ENCODE results near the gene KLK3.
"Not testable (repeated sequence)": the region's sequence is repeated elsewhere in the genome, so short reads cannot be mapped to it uniquely, and the experiment has no call there.

The KLK3 gene

GRCh38 chr19:50874211-50874610 lies 19.5 kb downstream of the KLK3 start:
- Mint-ChIP-seq H3K9me3 (no peaks in the 10 kb centered on the region), H3K36me3 (no peaks in the 10 kb centered on the region), H3K27ac (no peak overlapping the region), H3K4me3 (no peak overlapping the region), H3K4me1 (no peaks in the 10 kb centered on the region)
- no peak for DNase-seq (ENCODE audit: low spot score in 2 of 2)
- ATAC-seq: no peak

DNA sequence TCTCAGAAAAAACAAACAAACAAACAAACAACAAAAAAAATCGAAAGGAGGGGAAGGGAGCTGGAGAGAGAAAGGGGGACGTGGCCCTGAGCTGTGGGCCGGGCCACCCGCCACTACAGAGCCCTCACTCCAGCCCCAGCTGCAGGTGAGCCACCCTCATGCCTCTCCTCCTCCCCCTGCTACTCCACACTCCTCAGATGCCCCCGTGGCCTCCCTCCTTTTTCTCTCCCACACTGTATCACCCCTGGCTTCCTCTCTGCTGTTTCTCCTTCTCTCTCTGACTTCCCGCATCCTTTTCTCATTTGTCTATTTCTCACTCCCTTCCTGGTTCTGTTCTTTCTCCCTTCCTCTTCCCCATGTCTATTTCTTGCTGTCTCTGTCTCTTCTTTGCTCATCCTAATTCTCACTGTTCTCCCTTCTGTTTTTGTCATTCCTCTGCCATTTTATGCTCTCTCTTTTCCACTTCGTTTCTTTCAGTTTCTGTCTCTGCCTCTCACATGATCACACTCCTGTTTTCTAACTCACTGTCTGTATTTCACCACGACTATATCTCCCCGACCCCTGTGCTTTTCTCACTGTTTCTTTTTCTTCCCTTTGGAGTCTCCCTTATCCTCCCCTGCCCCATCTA lies 21.2 kb downstream of the KLK3 start:
- H3K36me3 Mint-ChIP-seq: no peaks in the 10 kb centered on the region
- no peak for ATAC-seq
- H3K4me1 Mint-ChIP-seq: no peaks in the 10 kb centered on the region
- H3K4me3 Mint-ChIP-seq: no peak overlapping the region
- H3K27ac Mint-ChIP-seq: no peak overlapping the region
- no peak for DNase-seq (ENCODE audit: low spot score in 2 of 2)
- H3K9me3 Mint-ChIP-seq: no peaks in the 10 kb centered on the region

DNA sequence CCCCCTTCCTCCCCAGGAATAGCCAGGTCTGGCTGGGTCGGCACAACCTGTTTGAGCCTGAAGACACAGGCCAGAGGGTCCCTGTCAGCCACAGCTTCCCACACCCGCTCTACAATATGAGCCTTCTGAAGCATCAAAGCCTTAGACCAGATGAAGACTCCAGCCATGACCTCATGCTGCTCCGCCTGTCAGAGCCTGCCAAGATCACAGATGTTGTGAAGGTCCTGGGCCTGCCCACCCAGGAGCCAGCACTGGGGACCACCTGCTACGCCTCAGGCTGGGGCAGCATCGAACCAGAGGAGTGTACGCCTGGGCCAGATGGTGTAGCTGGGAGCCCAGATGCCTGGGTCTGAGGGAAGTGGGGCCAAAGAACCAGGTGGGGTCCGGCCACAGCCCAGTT lies 21.7 kb downstream of the KLK3 start:
- Mint-ChIP-seq H3K9me3 (no peaks in the 10 kb centered on the region), H3K27ac (no peak overlapping the region), H3K4me1 (no peaks in the 10 kb centered on the region), H3K36me3 (no peaks in the 10 kb centered on the region), H3K4me3 (no peak overlapping the region)
- ATAC-seq (no peak), DNase-seq (ENCODE audit: low spot score in 2 of 2) (no peak)

DNA sequence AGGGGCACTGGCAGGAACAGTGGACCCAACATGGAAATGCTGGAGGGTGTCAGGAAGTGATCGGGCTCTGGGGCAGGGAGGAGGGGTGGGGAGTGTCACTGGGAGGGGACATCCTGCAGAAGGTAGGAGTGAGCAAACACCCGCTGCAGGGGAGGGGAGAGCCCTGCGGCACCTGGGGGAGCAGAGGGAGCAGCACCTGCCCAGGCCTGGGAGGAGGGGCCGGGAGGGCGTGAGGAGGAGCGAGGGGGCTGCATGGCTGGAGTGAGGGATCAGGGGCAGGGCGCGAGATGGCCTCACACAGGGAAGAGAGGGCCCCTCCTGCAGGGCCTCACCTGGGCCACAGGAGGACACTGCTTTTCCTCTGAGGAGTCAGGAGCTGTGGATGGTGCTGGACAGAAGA lies 22.6 kb downstream of the KLK3 start:
- H3K4me1 Mint-ChIP-seq: no peaks in the 10 kb centered on the region
- no peak for DNase-seq (ENCODE audit: low spot score in 2 of 2)
- H3K36me3 Mint-ChIP-seq: no peaks in the 10 kb centered on the region

DNA sequence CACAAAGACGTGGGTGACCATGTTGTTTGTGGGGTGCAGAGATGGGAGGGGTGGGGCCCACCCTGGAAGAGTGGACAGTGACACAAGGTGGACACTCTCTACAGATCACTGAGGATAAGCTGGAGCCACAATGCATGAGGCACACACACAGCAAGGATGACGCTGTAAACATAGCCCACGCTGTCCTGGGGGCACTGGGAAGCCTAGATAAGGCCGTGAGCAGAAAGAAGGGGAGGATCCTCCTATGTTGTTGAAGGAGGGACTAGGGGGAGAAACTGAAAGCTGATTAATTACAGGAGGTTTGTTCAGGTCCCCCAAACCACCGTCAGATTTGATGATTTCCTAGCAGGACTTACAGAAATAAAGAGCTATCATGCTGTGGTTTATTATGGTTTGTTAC lies 24.1 kb downstream of the KLK3 start:
- DNase-seq (ENCODE audit: low spot score in 2 of 2) (no peak), ATAC-seq (no peak)
- no peak overlapping the region for H3K27ac Mint-ChIP-seq
- peaks cover 3% of the 10 kb centered on the region for H3K36me3 Mint-ChIP-seq
- H3K9me3 Mint-ChIP-seq: no peaks in the 10 kb centered on the region
- H3K4me3 Mint-ChIP-seq: no peak overlapping the region
- H3K4me1 Mint-ChIP-seq: no peaks in the 10 kb centered on the region

More for the DNA sequence above, 22.6 kb downstream of the KLK3 start:
- Mint-ChIP-seq H3K4me3 (no peak overlapping the region), H3K27ac (no peak overlapping the region), H3K9me3 (no peaks in the 10 kb centered on the region)
- no peak for ATAC-seq

- DNase-seq (ENCODE audit: low spot score in 2 of 2): no peak
- Mint-ChIP-seq H3K4me3 (no peak overlapping the region), H3K9me3 (no peaks in the 10 kb centered on the region), H3K36me3 (peaks cover 5% of the 10 kb centered on the region), H3K4me1 (no peaks in the 10 kb centered on the region), H3K27ac (no peak overlapping the region)
- no peak for ATAC-seq
These were observed 25.5 kb downstream of the KLK3 start for GRCh38 chr19:50880241-50880640.

DNA sequence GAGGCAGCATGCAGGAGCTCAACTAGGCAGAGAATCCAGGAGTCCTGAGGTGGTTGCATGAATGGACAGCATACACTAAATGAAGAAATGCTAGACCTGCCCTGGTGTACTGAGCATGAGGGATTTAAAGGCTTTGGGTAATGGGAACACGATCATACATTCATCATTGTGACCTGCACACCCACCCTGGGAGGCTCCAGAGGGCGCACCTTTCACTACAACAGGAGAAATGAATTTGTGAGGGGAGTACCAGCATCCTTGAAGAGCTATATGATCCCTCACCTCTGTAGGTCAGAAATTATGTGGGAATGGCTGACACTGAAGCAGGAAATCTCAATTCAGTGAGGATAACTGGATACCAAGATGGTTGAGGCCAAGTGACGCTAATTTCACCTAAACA lies 27.5 kb downstream of the KLK3 start:
- Mint-ChIP-seq H3K4me3 (no peak overlapping the region), H3K27ac (no peak overlapping the region), H3K9me3 (no peaks in the 10 kb centered on the region), H3K36me3 (peaks cover 5% of the 10 kb centered on the region), H3K4me1 (no peaks in the 10 kb centered on the region)
- no peak for DNase-seq (ENCODE audit: low spot score in 2 of 2)
- no peak for ATAC-seq

DNA sequence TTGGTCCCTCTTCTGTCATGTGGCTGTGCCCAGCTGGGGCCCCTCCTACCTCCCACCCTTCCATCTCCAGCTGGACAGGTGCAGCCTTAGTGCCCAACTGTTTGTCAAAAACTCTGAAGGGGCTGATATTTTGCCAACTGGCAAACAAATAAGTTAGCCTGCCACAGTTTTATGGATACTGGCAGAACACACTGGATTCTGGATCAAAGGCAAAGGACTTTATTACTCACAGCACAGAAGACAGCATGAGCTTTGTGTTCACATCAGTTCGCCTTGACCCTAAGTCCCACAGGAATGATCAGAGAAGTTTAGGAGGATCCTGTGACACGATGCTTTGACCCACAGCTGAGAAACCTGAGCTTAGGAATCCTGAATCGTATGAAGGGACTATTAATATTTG lies 34.9 kb downstream of the KLK3 start:
- H3K9me3 Mint-ChIP-seq: no peaks in the 10 kb centered on the region
- H3K4me1 Mint-ChIP-seq: no peaks in the 10 kb centered on the region
- no peaks in the 10 kb centered on the region for H3K36me3 Mint-ChIP-seq
- ATAC-seq (no peak), DNase-seq (ENCODE audit: low spot score in 2 of 2) (no peak)
- no peak overlapping the region for H3K27ac Mint-ChIP-seq
- H3K4me3 Mint-ChIP-seq: no peak overlapping the region

DNA sequence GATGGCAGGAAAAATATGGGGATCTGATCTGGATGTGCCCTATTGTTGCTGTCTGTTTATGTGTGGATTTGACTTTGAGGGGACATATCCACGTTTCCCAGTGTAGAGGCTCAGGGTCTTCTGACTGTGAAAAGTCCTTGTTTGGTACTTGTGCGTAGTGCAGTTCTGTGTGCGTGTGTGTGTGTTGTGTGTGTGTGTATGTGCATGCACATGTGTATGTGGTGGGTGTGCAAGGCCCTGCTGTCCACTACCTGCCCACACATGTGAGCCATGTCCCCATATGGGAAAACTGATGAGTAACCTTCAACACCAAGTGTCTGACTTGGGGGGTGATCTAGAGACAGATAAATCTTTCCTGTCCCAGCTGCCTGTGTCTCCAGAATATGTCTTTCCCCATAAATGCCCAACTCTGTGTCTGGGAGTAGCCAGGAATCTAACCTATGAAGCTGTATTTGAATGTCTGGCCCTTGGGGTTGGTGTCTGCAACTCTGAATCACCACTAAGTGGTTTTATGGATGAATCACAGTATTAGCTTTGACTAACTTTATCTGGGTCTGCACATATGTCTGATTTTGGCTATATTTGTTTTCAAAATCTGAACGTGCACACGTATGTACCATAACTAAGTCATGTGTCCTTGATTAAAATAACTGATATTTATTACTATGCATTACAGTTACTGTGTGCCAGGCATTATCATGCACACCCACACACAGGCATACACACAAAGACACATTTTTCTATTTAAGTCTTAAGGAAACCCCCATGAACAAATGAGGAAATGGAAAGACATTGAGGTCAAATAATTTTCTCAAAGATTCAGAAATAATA lies 35.9 kb downstream of the KLK3 start:
- Mint-ChIP-seq H3K4me1 (no peaks in the 10 kb centered on the region), H3K4me3 (no peak overlapping the region), H3K27ac (no peak overlapping the region), H3K9me3 (no peaks in the 10 kb centered on the region), H3K36me3 (no peaks in the 10 kb centered on the region)
- ATAC-seq: peak; percentile 47
- DNase-seq (ENCODE audit: low spot score in 2 of 2): no peak

GRCh38 chr19:50891253-50891625 lies 36.5 kb downstream of the KLK3 start:
- Mint-ChIP-seq H3K4me1 (no peaks in the 10 kb centered on the region), H3K36me3 (no peaks in the 10 kb centered on the region), H3K27ac (no peak overlapping the region), H3K4me3 (no peak overlapping the region), H3K9me3 (no peaks in the 10 kb centered on the region)
- ATAC-seq (no peak), DNase-seq (ENCODE audit: low spot score in 2 of 2) (no peak)

GRCh38 chr19:50893047-50893736 lies 38.5 kb downstream of the KLK3 start:
- H3K27ac Mint-ChIP-seq: no peak overlapping the region

GRCh38 chr19:50894478-50895356 lies 40.0 kb downstream of the KLK3 start:
- no peak overlapping the region for H3K27ac Mint-ChIP-seq
- no peaks in the 10 kb centered on the region for H3K36me3 Mint-ChIP-seq
- no peak for DNase-seq (ENCODE audit: low spot score in 2 of 2)
- no peaks in the 10 kb centered on the region for H3K4me1 Mint-ChIP-seq
- ATAC-seq: no peak
- no peaks in the 10 kb centered on the region for H3K9me3 Mint-ChIP-seq
- no peak overlapping the region for H3K4me3 Mint-ChIP-seq

More at GRCh38 chr19:50893047-50893736, 38.5 kb downstream of the KLK3 start:
- H3K9me3 Mint-ChIP-seq: no peaks in the 10 kb centered on the region
- no peaks in the 10 kb centered on the region for H3K4me1 Mint-ChIP-seq
- DNase-seq (ENCODE audit: low spot score in 2 of 2) (no peak), ATAC-seq (no peak)
- no peak overlapping the region for H3K4me3 Mint-ChIP-seq
- H3K36me3 Mint-ChIP-seq: no peaks in the 10 kb centered on the region

DNA sequence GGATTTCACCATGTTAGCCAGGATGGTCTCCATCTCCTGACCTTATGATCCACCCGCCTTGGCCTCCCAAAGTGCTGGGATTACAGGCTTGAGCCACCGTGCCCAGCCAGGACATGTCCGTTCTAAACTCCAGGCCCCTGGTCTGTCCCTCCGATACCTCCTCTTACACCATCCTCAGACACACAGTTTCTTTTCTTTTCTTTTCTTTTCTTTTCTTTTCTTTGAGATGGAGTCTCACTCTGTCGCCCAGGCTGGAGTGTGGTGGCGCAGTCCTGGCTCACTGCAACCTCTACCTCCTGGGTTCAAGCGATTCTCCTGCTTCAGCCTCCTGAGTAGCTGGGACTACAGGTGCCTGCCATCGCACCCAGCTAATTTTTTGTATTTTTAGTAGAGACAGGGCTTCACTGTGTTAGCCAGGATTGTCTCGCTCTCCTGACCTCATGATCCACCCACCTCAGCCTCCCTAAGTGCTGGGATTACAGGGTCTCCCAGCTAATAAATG lies 41.4 kb downstream of the KLK3 start:
- ATAC-seq; H3K9me3 Mint-ChIP-seq; H3K27ac Mint-ChIP-seq; H3K4me3 Mint-ChIP-seq; H3K36me3 Mint-ChIP-seq; H3K4me1 Mint-ChIP-seq; DNase-seq (ENCODE audit: low spot score in 2 of 2): not testable (repeated sequence)

GRCh38 chr19:50896591-50897190 lies 42.0 kb downstream of the KLK3 start:
- DNase-seq (ENCODE audit: low spot score in 2 of 2): no peak
- no peak overlapping the region for H3K27ac Mint-ChIP-seq
- no peak overlapping the region for H3K4me3 Mint-ChIP-seq
- peak; percentile 93 for ATAC-seq
- no peaks in the 10 kb centered on the region for H3K9me3 Mint-ChIP-seq
- H3K36me3 Mint-ChIP-seq: no peaks in the 10 kb centered on the region
- no peaks in the 10 kb centered on the region for H3K4me1 Mint-ChIP-seq

DNA sequence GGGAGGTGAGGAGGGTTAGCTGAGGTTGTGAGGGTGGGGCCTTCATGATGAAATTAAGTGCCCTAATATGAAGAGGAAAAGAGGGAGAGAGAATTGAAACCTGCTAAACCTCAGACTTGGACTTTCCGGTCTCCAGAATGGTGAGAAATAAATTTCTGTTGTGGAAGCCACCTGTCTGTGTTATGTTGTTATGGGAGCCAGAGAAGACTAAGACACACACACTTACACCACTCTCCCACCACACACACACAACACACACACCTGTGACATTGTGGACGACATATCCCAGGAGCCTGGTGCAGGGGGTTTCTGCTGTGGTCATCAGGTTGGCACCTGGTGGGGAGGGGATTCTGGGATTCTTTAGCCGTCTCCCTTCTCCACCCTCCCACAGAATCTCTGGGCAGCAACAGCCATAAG lies 42.5 kb downstream of the KLK3 start:
- H3K36me3 Mint-ChIP-seq: no peaks in the 10 kb centered on the region
- H3K4me1 Mint-ChIP-seq: no peaks in the 10 kb centered on the region
- H3K4me3 Mint-ChIP-seq: no peak overlapping the region
- no peaks in the 10 kb centered on the region for H3K9me3 Mint-ChIP-seq
- no peak overlapping the region for H3K27ac Mint-ChIP-seq
- DNase-seq (ENCODE audit: low spot score in 2 of 2) (no peak), ATAC-seq (no peak)
